ENCODE measurements around the gene CAPN14.

DNA sequence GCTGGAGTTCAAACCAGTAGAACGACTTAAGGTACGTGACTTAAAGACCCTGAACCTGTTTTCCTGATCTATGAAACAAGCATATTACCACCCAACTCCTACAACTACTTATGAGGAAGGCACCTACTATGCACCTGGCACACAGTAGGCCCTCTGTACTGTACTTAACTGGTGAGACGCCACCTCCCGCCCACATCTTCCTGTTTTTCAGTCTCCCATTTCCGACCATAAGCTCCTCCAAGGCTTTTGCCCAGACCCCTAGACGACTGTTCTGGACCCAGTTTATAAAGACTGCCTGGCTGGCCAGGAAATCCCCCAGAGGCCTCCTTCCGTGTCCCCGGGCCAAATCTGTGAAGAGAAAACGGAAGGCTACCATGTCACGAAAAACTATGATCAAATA is 80.6 kb downstream of the CAPN14 start:
- TF ChIP-seq, protein P1, sequence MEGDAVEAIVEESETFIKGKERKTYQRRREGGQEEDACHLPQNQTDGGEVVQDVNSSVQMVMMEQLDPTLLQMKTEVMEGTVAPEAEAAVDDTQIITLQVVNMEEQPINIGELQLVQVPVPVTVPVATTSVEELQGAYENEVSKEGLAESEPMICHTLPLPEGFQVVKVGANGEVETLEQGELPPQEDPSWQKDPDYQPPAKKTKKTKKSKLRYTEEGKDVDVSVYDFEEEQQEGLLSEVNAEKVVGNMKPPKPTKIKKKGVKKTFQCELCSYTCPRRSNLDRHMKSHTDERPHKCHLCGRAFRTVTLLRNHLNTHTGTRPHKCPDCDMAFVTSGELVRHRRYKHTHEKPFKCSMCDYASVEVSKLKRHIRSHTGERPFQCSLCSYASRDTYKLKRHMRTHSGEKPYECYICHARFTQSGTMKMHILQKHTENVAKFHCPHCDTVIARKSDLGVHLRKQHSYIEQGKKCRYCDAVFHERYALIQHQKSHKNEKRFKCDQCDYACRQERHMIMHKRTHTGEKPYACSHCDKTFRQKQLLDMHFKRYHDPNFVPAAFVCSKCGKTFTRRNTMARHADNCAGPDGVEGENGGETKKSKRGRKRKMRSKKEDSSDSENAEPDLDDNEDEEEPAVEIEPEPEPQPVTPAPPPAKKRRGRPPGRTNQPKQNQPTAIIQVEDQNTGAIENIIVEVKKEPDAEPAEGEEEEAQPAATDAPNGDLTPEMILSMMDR (IDR thresholded peaks at IDR 0.05) = no peak
- no peak for TF ChIP-seq ZFX (IDR thresholded peaks at IDR 0.05; ENCODE audit: borderline replicate concordance)

Measured in 22Rv1 (cell line).